H7 (cell line): ENCODE measurements around the gene ZNRF1. TPM values are rescaled to one million over a fixed set of nuclear protein-coding genes. Genes with fewer than 3 reads are reported as not detected.

Source experiments
- DNase-seq: peaks from one replicate; pipeline ENCODE4 v3.0.0; 2012
- H3K27me3 ChIP-seq: 2 replicates; pipeline ENCODE4 v1.6.0; 2011; ENCODE audit warnings: mild to moderate bottlenecking, low read length; ENCODE audit not compliant: control insufficient read depth, insufficient read depth
- H3K36me3 ChIP-seq: replicated peaks from 2 replicates; pipeline ENCODE4 v1.5.1; 2011; ENCODE audit warnings: low read length; ENCODE audit not compliant: control insufficient read depth, insufficient read depth
- H3K4me3 ChIP-seq: 2 replicates; pipeline ENCODE4 v1.5.1; 2011; ENCODE audit warnings: low read depth, mild to moderate bottlenecking, control low read depth, low read length, moderate library complexity; ENCODE audit not compliant: insufficient read depth
- total RNA-seq: library from RNA; depleted of rRNA; stranded (reverse); fragments of >200 nt; shearing (Covaris generic); gene quantifications from 2 replicates; pipeline ENCODE4 v1.2.3, GENCODE V29; 2014

Gene ZNRF1
- total RNA-seq, 1 experiment from 2014 or later: 37.3 TPM

GRCh38 chr16:75105306-75106061 lies 106.7 kb downstream of the ZNRF1 start:
- peak; percentile 50 for DNase-seq
- no peaks in the 10 kb centered on the region for H3K27me3 ChIP-seq
- peaks cover 2% of the 10 kb centered on the region; the same call in 1 of the 2 replicates for H3K36me3 ChIP-seq

DNA sequence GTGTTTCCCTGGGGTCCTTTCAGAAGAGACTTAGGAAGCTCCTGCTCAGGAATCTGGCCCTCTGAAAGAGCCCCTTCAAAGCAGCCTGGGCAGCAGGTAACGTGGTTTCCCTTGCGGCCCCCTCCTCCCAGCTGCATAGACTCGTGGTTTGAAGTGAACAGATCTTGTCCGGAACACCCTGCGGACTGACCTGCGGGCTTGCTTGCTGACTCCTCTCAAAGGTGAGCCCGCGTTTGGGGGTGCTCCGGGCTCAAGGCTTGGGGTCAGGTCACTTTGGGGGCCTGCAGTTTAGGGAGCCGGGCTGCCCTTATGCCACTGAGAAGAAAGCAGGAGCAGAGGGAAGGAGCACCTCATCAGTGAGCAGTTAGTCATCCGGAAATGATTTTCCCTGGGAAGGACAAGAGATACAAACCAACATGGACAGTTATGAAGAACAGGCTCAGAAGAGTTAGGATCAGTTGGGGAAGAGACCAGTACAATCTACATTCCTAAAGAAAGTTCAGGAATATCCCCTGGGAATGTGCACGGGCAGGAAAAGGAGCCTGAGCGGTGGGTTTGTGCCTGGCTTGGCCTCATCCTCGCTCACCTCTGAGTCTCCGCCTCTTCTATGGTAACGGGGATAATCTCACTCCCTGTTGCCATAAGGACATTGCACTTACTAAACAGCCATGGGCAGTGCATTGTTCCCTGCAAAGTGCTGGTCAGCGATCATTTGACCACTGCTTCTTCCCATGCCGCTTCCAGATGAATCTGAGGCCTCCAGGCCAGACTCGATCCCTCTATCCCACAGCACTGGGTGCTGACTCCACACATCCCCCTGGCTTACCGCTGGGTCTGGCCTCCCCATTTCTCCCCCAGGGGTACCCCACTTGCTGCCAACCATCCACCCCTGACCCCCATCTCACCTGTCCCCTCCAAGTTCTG lies 107.8 kb downstream of the ZNRF1 start:
- Histone ChIP-seq H3K4me3 (no peak overlapping the region), H3K27me3 (no peaks in the 10 kb centered on the region), H3K36me3 (peaks cover 2% of the 10 kb centered on the region; the same call in 1 of the 2 replicates)
- peak; percentile 29 for DNase-seq

More at GRCh38 chr16:75105306-75106061, 106.7 kb downstream of the ZNRF1 start:
- H3K4me3 ChIP-seq: no peak overlapping the region

DNA sequence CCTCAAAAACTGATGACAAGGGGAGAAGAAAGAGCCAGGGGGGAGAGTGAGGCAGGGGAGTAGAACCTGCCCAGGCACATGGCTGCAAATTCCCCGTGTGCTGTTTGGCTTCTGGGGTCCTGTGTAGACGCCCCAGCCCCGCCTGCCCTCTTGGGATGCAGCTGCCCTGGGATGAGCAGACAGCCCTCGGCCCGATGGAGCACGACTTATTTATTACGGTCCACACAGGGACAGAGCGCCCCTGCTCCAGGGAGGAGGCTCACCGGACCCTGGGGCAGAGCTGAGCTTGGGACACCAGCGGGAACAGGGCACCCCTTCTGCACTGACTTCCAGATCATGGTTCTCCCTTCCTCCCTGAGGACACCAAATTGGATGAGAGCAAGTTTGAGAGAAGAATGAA lies 108.7 kb downstream of the ZNRF1 start:
- H3K4me3 ChIP-seq: no peak overlapping the region
- no peaks in the 10 kb centered on the region for H3K27me3 ChIP-seq
- DNase-seq: peak; percentile 32
- peaks cover 2% of the 10 kb centered on the region; the same call in 1 of the 2 replicates for H3K36me3 ChIP-seq

- H3K36me3 ChIP-seq: peaks cover 2% of the 10 kb centered on the region; the same call in 1 of the 2 replicates
These were observed 110.2 kb downstream of the ZNRF1 start for GRCh38 chr16:75108792-75109731.

DNA sequence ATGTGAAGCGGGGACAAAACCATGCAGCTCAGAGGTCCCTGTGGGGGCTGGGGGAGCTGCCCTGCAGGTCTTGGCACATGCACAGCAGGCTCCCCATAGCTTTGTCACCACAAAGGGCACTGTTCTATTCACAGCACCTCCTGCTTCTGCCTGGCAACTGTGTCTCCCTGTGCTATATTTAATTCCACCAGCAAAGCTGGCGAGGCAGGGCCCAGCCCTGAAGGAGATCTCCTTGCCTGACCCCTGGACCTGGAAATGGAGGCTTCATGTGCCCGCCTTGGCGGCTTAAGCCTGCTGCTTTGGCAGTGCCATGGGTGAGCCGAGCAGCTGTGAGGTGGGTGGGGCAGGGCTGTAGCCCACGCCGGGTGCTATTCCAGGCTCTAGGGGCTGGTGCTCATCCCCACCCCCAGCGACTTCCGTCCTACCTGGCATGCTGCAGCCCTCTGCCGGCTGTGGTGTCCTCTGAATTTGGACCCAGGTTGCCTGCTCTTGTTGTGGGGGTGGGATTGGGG lies 111.0 kb downstream of the ZNRF1 start:
- Histone ChIP-seq H3K36me3 (peaks cover 2% of the 10 kb centered on the region; the same call in 1 of the 2 replicates), H3K27me3 (no peaks in the 10 kb centered on the region), H3K4me3 (no peak overlapping the region)
- DNase-seq: peak; percentile 52

More at GRCh38 chr16:75108792-75109731, 110.2 kb downstream of the ZNRF1 start:
- H3K27me3 ChIP-seq: no peaks in the 10 kb centered on the region
- H3K4me3 ChIP-seq: no peak overlapping the region
- DNase-seq: peak; percentile 69

GRCh38 chr16:75110637-75111513 lies 112.1 kb downstream of the ZNRF1 start:
- H3K4me3 ChIP-seq: no peak overlapping the region
- DNase-seq: peak; percentile 96
- no peaks in the 10 kb centered on the region for H3K27me3 ChIP-seq
- peaks cover 2% of the 10 kb centered on the region; the same call in 1 of the 2 replicates for H3K36me3 ChIP-seq

DNA sequence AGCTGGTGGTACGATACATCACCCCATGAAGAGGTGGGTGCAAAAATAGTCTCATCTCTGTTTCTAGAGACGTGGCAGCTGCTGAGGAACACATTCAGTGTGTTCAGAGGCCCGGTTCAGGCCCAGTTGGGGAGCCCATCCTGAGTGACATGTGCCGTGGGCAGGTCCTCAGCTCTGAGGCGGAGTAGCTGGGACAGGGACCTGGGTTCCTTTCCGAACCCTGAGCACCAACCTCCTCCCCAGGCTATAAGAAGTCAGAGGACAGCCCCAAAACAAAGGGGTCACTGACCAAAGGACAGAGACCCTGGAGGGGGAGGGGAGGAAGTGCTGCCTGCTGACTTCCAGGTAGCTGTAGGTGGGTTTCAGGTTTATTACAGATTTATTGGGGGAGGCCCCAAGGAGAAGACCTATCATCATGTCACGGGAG lies 112.7 kb downstream of the ZNRF1 start:
- H3K36me3 ChIP-seq: peaks cover under 1% of the 10 kb centered on the region; the same call in 1 of the 2 replicates
- no peak overlapping the region for H3K4me3 ChIP-seq
- DNase-seq: no peak
- H3K27me3 ChIP-seq: no peaks in the 10 kb centered on the region

DNA sequence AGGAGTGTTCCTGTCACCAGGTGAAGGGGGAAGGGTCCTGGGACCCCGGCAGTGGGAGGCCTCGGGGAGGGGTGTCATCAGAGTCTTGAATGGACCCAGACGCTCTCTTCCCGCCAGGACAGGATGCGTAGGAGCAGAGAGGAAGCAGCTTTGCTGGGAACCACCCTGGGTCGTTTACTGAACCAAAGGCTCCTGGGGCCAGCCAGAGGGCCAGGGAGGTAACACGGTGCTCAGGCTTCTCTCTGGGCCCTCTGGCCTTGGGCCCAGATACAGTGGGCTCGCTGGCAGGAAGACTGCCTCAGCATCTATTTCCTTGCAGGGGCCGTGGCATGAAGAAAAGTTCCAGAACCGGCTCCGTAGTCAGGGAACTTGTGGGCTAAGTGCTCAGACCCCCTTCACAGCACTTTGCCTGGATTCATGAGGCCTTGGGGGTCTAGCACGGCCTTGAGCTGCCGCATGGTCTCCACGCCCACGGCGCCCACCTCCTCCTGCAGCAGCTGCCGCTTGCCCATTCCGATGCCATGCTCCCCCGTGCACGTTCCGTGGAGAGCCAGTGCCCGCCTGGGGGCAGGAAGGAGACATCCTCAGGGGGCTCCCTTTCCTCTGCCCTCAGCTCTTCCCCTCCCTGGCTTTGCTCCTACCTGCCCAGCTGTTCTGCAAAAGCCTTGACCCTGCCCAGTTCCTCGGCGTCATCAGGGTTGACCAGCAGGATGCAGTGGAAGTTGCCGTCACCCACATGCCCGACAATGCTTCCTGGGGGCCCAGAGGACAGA lies 113.3 kb downstream of the ZNRF1 start:
- no peaks in the 10 kb centered on the region; the same call in 1 of the 2 replicates for H3K36me3 ChIP-seq
- no peak overlapping the region for H3K4me3 ChIP-seq
- H3K27me3 ChIP-seq: no peaks in the 10 kb centered on the region
- peak; percentile 55 for DNase-seq

DNA sequence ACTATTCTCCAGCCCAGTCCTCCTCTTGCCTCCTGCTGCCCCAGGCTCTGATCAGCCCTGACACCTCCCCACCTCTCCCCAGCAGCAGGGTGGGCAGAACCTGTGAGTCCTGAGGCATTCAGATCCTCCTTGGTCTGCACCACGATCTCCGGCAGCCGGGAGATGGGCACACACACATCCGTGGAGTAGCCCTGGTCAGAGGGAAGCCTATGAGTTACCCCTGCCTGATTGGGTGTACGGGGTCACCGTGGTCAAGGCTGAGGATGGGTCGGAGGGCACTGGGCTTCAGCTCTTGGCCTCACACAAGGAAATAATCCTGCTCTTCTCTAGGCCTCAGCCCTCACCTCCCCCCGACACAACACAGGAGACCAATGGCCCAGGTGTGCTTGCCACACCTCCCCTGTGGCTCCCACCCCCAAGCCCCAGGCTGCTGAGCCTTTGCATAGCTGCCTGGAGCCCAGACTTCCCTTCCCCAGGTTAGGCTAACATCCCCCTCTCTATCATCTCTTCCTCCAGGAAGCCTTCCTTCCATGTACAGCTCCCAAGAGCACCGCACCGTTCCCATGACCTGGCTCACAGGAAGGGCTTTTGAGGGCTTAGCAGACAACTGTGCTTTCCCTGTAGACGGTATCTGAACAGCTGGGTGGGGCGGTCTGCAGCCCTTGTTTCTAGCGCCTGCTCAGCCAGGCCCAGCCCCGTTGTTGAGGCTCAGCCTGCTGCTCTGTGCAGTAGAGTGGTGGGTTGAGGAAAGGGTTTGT lies 114.1 kb downstream of the ZNRF1 start:
- no peak overlapping the region for H3K4me3 ChIP-seq
- DNase-seq: peak; percentile 72
- no peaks in the 10 kb centered on the region; the same call in 1 of the 2 replicates for H3K36me3 ChIP-seq
- H3K27me3 ChIP-seq: no peaks in the 10 kb centered on the region

- DNase-seq: peak; percentile 38
- Histone ChIP-seq H3K36me3 (no peaks in the 10 kb centered on the region; the same call in 1 of the 2 replicates), H3K27me3 (no peaks in the 10 kb centered on the region), H3K4me3 (no peak overlapping the region)
These were observed 114.8 kb downstream of the ZNRF1 start for GRCh38 chr16:75113541-75114121.

DNA sequence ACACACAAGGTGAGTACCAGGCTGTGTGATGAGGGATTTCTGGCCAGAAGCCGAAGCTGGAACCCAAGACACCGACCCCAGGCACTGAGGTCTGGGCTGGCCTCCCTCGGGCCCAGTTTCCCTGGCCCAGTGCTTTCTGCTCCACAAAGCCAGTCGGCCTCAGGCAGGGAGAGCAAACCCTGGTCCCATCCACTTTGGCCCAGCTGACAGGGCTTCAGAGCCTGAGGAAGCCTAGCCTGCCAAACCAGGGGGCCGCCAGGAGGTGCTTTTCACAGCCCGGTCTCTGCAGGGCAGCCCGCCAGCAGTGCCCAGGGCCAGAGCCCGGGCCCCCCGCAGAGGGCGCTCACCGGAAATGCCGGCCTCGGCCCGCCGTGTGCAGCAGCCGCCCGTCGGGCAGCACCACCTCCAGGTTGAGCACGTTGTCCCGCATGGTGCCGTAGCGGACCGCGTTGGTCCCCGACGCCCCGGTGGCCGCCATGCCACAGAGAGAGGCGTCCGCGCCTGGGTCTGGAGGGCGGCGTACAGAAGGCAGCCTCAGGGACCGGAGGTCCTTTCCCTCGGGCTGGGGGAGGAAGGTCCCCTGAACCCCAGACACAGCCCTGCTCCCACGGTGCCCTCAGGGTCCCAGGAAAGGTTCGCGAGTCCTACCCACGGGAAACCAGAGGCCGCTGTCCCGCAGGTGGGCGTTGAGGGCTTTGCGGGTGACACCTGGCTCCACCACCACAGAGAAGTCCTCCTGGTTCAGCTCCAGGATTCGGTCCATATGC lies 115.5 kb downstream of the ZNRF1 start:
- DNase-seq: peak; percentile 66

More for the DNA sequence above, 115.5 kb downstream of the ZNRF1 start:
- Histone ChIP-seq H3K36me3 (no peaks in the 10 kb centered on the region; the same call in 1 of the 2 replicates), H3K27me3 (no peaks in the 10 kb centered on the region), H3K4me3 (no peak overlapping the region)
